HG02981 (cell line): ENCODE measurements around the gene LRP5.

ENCODE experiments used
- ATAC-seq: cut with Tn5 transposase; IDR thresholded peaks from one replicate; pipeline ENCODE4 v1.9.1; 2021; ENCODE audit warnings: mild to moderate bottlenecking, moderate library complexity; ENCODE audit not compliant: unreplicated experiment

The LRP5 gene

GRCh38 chr11:68495872-68496271 is 183.5 kb downstream of the LRP5 start:
- no peak for ATAC-seq

GRCh38 chr11:68497761-68498160 is 185.4 kb downstream of the LRP5 start:
- no peak for ATAC-seq

GRCh38 chr11:68498321-68498720 is 185.9 kb downstream of the LRP5 start:
- ATAC-seq: no peak
